GM04504 (cell line): ENCODE results near the gene PARVB.

ENCODE experiments used
- DNase-seq: peaks from one replicate; pipeline ENCODE4 v3.0.0-alpha.2; 2012; ENCODE audit warnings: low read depth

Gene PARVB

DNA sequence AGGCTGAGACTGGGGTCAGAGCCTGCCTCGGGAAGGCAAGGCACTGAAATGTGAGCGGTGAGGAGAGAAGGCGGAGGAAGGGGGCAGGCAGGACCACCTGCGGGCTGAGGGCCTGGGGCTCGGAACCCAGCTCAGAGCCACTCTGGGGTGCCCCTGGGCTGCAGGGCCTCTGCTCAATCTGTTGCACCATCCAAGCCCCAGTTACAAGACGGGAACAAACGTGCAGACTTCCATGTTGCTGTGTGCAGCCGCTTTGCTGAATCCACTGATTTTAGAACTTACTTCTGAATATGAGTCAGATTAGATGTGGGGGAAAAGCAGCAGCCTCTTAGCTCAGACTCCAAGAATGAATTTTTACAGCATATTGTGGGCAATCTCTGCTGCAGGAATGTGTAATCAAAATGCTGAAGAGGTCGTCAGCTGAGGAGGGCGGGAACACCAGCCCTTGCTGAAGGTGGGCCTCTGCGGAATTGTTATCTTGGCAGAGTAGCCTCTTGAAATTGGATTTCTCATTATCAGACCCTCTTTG is 178.2 kb downstream of the PARVB start:
- peak; percentile 60 for DNase-seq

DNA sequence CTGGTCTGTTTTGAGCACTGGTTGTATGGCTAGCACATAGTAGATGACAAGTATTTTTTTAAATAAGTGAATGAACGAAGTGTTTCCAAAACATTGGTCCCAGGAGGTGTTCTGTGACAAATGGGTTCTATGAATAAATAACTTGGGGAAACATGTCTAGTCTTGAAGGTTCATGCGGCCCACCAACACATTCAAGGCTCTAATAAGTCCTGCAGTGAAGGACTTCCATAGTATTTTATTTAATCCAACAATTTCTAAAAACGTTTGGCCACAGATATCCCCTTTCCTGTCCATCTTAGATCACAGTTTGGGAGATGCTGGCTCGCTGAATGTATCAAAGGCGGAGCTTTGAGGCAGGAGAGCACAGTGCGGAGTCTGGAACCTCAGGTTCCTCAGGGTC is 179.1 kb downstream of the PARVB start:
- DNase-seq, result no peak

DNA sequence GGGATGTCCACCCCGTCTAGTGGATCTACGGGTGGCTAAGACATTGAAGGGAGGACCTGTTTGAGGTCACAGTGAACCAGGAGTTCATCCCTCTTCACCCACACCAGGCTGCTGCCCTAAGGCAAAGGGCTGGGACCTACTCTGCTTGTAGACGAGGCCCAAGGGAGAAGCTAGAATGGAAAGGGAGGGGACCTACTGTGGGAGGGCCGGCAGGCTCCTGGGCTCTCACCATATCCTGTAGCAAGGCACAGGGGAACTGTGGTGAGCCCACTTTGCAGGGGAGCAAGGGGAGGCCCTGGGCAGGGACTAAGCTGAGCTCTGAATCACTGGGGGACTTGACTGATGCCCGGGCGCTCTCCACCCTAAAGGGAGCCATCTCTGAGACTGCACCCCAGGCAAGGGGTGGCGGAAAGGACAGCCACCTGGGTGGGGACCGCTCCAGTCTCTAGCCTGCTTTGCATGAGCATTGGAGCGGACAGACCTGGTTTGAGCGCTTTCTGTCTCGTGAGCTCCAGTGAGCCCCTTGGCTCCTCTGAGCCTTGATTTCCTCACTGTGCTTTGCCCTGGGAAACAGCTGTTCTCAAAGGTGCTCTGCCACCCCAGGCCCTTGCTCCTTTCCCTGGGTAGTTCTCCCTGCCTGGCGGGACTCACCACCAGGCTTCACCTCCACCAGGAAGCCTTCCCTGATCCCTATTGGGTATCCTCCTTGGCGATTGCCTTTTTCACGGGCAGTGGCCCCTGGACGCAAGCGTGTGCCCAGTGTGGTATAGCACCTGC is 180.8 kb downstream of the PARVB start:
- DNase-seq, result no peak

DNA sequence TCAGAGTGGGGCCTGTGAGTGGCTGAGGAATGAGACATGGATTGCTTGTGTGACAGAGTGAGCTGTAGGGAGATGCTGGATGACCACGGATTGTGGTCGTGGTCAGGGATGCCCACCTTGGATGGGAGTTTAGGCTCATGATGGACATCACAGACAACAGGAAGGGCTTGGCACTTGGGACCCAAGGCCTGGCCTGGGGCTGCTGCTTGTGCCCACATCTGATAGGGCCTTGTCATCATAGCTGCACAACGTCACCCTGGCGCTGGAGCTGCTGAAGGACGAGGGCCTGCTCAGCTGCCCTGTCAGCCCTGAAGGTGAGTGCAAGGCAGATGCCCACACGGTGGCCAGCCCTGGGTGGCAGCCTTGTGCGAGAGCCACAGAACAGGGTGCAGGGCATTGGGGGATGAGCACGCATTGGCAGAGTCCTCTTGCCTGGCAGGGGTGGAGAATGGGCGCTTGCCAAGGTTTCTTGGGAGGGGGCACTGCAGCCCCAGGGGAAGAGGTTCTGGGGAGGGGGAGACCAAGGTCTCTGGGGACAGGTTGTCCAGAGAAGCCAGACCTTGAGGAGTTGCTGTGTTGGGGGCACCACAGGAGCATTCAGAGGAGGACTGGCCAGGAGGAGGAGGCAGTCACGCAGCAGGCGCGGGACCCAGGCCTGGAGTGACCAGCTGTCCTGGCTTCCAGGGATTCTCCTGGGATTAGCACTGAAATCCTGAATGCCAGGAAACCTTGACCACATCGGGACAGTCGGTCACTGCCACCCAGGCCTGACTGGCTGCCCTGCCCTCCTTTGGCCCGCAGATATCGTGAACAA is 181.6 kb downstream of the PARVB start:
- DNase-seq, result no peak

DNA sequence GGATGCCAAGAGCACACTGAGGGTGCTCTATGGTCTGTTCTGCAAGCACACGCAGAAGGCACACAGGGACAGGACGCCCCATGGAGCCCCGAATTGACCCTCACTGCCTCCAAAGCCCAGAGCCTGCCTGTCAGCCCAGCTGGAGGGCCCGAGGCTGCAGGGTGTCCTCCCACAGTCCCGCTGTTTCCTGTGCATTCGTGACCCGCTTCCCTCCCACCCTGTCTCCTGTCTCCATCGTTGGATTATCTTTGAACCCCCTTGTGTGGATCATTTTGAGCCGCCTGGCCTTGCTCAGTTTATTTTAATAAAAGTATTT is 182.2 kb downstream of the PARVB start:
- no peak for DNase-seq

DNA sequence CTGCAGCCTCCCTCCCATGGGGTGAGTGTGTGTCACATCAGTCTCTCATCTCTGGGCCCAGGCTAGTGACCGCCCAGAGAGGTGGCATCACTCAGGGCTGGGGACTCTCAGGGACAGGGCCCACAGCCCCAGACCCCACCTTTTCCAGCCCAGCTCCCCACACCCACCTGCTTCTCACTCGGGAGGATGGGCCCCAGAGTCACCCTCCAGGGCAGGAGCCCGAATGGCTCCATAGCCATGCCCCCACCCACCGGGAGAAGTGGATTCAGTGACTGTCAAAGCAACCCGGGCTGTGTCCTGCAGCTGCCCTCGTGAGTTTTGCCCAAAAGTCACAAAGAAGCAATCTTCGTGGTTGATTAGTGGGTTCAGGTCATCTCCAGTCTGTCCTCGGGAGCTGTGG is 182.6 kb downstream of the PARVB start:
- DNase-seq, result no peak

DNA sequence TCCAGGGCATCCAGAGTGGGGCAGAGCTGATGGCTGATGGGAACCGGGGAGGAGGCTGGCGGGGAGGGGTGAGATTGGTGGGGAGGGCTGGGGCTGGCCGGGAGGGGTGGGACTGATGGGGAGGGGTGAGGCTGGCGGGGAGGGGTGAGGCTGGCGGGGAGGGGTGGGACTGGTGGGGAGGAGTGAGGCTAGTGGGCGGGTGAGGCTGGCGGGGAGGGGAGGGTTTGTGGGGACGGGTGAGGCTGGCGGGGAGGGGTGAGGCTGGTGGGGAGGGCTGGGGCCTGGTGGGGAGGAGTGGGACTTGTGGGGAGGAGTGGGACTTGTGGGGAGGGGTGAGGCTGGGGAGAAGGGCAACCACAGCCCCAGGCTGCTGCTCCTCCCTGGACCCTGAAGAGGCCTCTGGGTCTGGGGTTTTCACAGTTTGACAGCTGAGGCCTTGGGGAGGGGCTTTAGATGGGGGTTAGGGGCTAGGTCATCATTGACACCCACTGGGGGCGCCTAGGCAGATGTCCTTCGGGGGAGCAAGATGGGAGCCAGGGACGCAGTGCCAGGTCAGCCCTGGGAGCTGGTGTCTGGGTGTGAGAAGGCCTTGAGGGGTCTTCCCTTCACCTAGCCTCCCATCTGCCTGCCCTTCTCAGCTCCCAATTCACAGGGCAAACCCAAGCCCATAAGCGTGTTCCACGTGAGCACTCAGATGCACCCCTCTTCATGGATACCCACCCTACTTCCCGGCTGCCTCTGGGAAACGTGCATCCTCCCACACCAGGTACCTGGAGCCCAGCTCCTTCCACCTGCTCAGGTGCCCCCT is 183.3 kb downstream of the PARVB start:
- no peak for DNase-seq

DNA sequence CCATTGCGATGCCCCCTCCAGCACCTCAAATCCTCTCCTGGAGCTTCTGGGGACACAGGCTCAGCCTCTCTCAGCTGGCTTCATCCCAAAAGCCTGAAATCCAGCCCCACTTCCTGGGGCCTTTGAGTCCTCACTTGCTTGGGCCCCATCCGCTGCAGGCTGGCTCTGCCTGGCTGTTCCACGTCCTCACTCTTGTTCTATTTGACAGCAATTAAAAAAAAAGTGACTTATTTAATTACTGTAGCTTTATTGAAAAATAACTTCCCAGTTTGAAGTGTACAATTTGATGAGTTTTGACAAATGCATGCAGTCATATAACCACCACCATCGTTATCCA is 183.8 kb downstream of the PARVB start:
- no peak for DNase-seq

DNA sequence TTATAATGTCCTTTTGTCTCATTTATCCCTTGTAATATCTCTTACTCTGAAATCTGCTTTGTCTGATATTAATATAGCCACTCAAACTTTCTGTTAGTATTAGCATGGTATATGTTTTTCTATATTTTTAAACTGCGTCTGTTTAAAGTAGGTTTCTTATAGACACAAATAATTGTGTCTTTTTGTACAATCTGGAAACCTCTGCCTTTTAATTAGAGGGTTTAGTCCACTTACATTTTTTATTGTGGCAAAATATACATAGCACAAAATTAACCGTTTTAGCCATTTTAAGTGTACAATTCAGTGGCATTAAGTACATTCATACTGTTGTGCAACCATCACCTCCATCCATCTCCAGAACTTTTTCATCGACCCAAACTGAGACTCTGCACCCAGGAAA is 185.2 kb downstream of the PARVB start:
- DNase-seq, result no peak

DNA sequence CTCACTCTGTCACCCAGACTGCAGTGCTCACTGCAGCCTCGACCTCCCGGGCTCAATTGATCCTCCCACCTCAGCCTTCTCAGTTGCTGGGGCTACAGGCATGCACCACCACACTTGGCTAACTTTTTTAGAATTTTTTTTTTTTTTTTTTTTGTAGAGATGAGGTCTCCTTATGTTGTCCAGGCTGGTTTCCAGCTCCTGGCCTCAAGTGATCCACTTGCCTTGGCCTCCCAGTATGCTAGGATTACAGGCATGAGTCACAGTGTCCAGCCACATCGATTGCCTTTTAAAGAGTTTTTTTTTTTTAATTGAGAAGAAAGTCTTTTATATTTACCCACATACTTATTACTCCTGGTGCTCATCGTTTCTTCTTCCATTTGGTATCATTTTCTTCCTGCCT is 186.6 kb downstream of the PARVB start:
- peak; percentile 48 for DNase-seq

DNA sequence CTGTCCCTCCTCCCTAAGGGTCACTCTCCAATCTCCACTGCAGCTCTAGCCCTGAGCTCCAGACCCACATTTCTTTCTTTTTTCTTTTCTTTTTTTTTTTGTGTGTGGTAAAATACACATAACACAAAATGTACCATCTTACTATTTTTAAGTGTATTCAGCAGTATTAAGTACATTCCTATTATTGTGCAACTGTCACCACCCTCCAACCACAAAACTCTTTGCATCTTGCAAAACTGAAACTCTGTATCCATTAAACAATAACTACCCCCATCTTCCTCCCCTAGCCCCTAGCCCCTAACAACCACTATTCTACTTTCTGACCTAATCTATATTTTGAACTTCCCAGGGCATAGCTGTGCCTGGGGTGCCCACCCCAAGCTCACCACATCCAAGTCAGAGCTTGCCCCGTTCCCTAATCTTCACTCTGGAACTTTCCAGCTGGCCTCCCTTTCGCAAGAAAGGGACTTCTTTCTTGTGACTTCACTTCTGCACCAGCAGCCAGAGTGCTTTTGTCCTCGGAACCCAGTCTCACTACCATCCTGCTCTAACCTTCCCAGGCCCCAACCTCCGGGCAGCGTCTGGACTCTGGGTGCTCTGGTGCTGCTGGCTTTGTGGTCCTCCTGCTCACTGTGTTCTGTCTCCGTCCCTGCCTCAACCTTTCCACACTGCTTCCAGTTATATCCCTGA is 187.3 kb downstream of the PARVB start:
- DNase-seq, result no peak

DNA sequence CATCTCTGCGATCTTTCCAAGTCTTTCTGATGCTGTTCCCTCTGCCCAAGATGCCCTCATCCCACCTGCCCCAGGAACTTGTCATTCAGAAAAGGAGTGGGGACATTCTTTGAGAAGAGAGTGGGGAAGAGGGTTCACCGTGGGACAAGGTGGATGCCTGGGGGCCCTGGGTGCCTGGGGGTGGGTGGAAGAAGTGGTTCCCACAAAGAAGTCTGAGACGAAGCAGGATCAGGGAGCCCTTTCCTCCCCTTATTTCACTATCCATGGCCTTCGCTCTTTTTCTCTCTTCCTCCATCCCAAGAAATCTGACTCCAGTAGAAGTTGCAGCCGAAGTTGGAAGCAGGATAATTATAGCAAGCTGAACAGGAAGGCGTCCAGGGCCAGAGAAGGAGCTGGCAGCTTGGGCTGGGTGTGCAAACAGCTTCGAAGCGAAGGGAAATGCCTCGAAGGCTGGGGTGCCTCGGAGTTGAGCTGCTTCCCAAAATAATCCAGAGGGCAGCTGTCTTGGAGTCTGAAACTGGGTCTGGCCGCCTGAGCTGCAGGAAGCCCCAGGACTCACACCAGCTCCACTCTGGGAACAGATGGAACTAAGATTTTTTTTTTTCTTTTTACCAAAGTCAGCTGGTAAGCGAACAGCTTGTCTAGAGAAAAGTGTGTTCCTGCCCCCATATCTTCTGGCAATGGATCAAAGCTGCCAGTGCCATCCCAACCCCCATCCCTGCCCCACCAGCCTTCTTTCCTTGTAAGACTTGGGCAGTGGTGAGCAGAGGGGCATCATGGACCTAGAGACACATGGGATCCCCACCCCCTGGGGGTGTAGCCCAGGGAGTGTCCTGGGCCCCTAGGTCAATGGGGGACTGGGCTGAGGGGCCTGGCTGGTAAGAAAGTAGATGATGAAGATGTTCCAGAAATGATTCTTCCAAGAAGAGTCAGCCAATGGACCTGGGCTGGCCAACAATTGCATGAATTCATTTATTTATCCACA is 188.1 kb downstream of the PARVB start:
- peak; percentile 26 for DNase-seq

DNA sequence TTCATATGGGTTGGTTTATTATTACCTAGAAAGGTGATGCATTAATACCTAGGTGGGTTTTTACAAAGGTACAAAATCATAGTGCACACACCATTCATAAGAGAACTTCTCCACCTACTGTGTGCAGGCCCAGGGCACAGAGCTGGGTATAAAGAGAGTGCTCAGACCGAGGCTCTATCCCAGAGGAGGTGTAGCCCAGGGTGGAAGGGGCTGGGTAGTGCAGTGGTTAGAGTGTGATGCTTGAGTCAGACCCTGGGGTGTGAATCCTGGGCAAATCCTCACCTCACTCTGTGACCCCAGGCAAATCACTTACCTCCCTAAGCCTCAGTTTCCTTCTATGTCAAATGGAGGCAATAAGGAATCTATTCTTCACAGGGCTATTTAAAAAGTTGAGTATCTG is 188.8 kb downstream of the PARVB start:
- DNase-seq, result no peak

DNA sequence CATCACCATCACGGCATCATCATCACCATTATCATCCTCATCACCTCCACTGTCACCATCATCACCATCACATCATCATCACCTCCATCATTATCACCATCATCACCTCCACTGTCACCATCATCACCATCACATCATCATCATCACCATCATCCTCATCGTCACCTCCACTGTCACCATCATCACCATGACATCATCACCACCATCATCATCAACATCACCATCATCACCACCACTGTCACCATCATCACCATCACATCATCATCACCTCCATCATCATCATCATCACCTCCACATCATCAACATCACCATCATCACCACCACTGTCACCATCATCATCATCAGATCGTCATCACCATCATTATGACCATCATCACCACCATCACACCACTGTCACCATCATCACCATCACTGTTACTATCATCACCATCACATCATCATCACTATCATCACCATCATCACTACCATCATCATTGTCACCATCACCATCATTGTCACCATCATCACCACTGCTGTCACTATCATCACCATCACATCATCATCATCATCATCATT is 189.5 kb downstream of the PARVB start:
- DNase-seq, result no peak

DNA sequence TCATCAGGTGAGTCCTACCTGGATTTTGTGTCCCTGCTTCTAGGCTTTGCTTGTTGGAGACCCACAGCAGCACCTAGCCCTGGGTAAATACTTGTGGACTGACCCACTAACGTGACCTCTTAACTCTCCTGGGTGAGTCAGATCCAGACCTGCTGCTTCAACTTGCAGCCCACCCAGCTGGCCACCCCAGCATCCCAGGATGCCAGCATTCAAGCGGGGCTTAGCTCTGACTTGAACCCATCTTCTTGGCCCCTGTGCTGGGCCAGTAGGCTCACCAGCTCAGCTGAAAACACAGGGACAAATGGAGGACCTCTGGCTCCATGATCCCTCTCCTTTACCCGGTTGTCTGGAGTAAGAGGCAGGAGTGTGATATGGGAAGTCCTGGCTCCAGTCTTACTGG is 190.1 kb downstream of the PARVB start:
- no peak for DNase-seq

DNA sequence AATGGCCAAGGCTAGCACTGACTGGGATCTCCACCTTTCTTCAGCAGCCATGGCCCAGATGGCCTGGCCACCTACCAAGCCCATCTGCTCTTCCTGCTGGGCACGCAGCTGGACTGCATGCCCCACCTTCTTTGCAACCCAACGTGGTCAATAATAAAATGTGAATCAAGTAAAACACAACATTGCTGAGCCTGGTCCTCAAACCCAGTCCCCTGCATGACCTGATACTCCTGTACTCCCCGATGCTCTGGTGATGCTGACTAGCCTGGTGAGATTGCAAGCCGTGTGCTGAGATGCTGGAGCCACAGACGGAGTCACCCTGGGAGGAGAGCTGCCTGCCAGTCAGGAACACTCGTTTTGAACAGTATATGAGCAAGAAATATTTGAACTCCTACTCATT is 190.7 kb downstream of the PARVB start:
- DNase-seq, result no peak

DNA sequence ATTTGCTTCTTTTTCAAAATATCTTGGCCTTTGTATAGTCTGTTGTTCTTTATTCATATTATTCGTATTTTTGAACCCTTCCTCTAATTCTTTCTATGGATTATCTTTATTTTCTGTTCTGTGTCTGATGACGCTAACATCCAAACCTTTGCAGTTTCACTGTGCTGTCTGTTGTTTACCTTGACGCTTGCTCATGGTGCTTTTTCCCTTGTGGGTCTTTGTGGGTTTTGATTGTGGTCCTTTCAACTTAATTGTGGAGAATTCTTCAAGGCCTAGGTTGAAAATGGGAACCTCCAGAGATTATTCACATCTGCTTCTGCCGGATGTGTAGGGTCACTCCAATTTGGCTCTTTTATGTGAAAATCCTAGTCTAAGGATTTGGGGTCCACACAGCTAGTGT is 191.2 kb downstream of the PARVB start:
- no peak for DNase-seq

DNA sequence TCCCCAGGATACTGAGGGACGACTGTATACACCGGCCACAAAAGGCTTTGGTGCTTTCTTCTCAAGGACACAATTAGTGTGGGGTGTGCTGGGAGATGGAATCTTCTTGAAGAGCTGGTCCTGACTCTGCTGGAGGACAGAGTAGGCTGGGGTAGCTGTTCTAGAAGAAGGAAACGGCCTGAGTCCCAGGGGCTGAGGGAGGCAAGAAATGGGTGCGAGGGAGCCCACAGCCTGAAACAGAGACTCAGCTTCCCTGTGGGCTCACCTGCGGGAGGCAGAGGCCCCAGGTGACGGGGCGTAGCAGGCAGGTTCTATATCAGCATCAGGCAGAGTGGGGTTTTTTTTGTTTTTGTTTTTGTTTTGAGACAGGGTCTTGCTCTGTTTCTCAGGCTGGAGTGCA is 193.2 kb downstream of the PARVB start:
- DNase-seq, result no peak

DNA sequence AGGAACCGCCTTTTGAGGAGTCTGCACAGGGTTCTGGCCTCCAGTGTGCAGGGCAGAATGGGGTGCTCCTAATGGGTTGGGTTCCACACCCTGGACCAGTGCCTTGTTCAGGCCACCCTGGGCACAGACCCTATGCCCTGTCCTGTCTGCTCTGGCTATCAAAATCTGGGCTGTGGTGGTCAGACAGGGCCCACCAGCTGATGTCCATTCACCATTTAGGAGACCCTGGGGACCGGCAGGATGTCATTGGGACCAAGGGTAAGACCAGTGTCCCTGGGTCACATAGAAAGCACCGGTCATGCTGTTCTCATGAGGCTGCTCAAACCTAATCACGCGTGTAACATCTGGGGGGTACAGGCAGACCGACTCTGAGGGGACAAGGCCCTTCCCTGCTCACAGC is 194.0 kb downstream of the PARVB start:
- DNase-seq, result no peak

DNA sequence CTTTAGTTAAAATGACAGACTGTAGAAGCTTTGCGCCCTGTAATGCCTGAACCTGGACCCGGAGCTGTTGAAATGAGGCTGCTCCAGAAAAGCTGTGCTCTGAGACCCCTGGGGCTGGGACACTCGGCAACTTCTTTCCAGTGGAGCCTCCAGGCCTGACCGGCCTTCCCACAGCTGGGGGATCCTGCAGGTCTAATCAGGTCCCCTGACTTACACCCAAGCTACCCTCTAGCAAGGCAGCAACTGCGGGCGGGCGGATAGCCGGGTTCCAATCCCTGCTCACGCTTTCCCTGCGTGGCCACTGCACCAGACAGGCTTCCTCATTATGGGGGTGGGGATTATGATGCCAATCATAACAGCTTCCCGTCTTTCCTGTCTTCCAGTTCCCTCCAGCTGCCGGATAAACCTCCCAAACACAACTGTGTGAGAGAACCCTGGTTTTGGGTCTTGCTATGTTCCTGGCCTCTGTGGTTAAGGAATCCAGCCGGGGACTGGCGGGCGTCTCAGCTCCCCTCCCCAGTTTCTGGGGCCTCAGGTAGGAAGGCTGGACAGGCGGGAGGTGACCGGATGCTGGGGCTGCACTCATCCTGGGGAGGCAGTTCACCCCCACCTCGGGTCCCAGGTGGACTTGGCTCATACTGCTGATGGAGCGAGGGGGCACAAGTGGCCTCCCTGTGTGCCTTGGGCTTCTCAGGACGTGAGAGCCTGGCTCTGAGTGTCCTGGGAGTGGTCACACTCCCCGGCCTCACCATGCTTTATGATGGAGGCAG is 195.2 kb downstream of the PARVB start:
- DNase-seq, result no peak
